Astrocyte (in vitro differentiated cells and primary cell): ENCODE data around the gene GUCA1A. TPM values are rescaled to one million over a fixed set of nuclear protein-coding genes. Genes with fewer than 3 reads are reported as not detected.

Experiments used
- DNase-seq: peaks from one replicate; pipeline ENCODE4 v3.0.0-alpha.2; 2010; ENCODE audit warnings: low read depth
- FAIRE-seq: peaks from 2 replicates; lab custom pipeline; 2011; peaks lifted over from hg19 to GRCh38; lab: Jason Lieb, UNC
- H2AFZ ChIP-seq: 2 replicates; pipeline ENCODE4 v1.6.0; 2012; ENCODE audit warnings: low read depth, low read length, inconsistent platforms
- H3K27ac ChIP-seq: 2 replicates; pipeline ENCODE4 v1.5.1; 2011; ENCODE audit warnings: low read depth, low read length, inconsistent platforms
- H3K27me3 ChIP-seq: 2 replicates; pipeline ENCODE4 v1.6.0; 2011; ENCODE audit warnings: low read length, inconsistent platforms; ENCODE audit not compliant: insufficient read depth
- H3K36me3 ChIP-seq: 2 replicates; pipeline ENCODE4 v1.5.1; 2011; ENCODE audit warnings: low read length, inconsistent platforms; ENCODE audit not compliant: insufficient read depth
- H3K4me1 ChIP-seq: 2 replicates; pipeline ENCODE4 v1.5.1; 2011; ENCODE audit warnings: low read length, inconsistent platforms; ENCODE audit not compliant: insufficient read depth
- H3K4me2 ChIP-seq: 2 replicates; pipeline ENCODE4 v1.6.0; 2012; ENCODE audit warnings: low read length, inconsistent platforms
- H3K4me3 ChIP-seq: 2 replicates; pipeline ENCODE4 v1.5.1; 2011; ENCODE audit warnings: low read depth, mild to moderate bottlenecking, low read length, inconsistent platforms; ENCODE audit not compliant: insufficient read depth
- H3K79me2 ChIP-seq: 2 replicates; pipeline ENCODE4 v1.6.0; 2012; ENCODE audit warnings: mild to moderate bottlenecking, low read length, inconsistent platforms; ENCODE audit not compliant: insufficient read depth
- H3K9ac ChIP-seq: 2 replicates; pipeline ENCODE4 v1.6.0; 2012; ENCODE audit warnings: mild to moderate bottlenecking, low read length, inconsistent platforms
- H3K9me3 ChIP-seq: 2 replicates; pipeline ENCODE4 v1.5.1; 2012; ENCODE audit warnings: low read depth, mild to moderate bottlenecking, low read length, inconsistent platforms; ENCODE audit not compliant: insufficient read depth
- H4K20me1 ChIP-seq: 2 replicates; pipeline ENCODE4 v1.6.0; 2012; ENCODE audit warnings: low read length, inconsistent platforms; ENCODE audit not compliant: insufficient read depth
- H3K27ac Mint-ChIP-seq: one replicate; pipeline ENCODE4 v1.8.0; 2021; ENCODE audit warnings: mild to moderate bottlenecking, mixed read lengths; ENCODE audit not compliant: unreplicated experiment
- H3K27me3 Mint-ChIP-seq: one replicate; pipeline ENCODE4 v1.8.0; 2021; ENCODE audit warnings: low read depth, mixed read lengths; ENCODE audit not compliant: unreplicated experiment
- H3K36me3 Mint-ChIP-seq: one replicate; pipeline ENCODE4 v1.8.0; 2021; ENCODE audit warnings: low read depth, mixed read lengths; ENCODE audit not compliant: unreplicated experiment
- H3K4me1 Mint-ChIP-seq: one replicate; pipeline ENCODE4 v1.8.0; 2021; ENCODE audit warnings: low read depth, mixed read lengths; ENCODE audit not compliant: unreplicated experiment
- H3K4me3 Mint-ChIP-seq: one replicate; pipeline ENCODE4 v1.8.0; 2021; ENCODE audit warnings: mild to moderate bottlenecking, moderate library complexity, mixed read lengths; ENCODE audit not compliant: unreplicated experiment
- H3K9me3 Mint-ChIP-seq: one replicate; pipeline ENCODE4 v1.8.0; 2021; ENCODE audit warnings: mild to moderate bottlenecking, mixed read lengths; ENCODE audit not compliant: unreplicated experiment
- EZH2 ChIP-seq: IDR thresholded peaks from 2 replicates; pipeline ENCODE4 v1.6.1; 2012; ENCODE audit warnings: mild to moderate bottlenecking, low read length, inconsistent platforms; ENCODE audit not compliant: insufficient read depth
- total RNA-seq: library from RNA; stranded (reverse); gene quantifications from 2 replicates; pipeline ENCODE4 v1.2.1, GENCODE V29; 2021
- TF ChIP-seq, protein P1 (sequence below): IDR thresholded peaks from 2 replicates; pipeline ENCODE4 v1.5.1; 2011; ENCODE audit warnings: low read depth, mild to moderate bottlenecking, inconsistent platforms, low read length, moderate library complexity; ENCODE audit not compliant: insufficient read depth

GUCA1A gene
- total RNA-seq, 1 donor from 2014 or later: 0.45 TPM

DNA sequence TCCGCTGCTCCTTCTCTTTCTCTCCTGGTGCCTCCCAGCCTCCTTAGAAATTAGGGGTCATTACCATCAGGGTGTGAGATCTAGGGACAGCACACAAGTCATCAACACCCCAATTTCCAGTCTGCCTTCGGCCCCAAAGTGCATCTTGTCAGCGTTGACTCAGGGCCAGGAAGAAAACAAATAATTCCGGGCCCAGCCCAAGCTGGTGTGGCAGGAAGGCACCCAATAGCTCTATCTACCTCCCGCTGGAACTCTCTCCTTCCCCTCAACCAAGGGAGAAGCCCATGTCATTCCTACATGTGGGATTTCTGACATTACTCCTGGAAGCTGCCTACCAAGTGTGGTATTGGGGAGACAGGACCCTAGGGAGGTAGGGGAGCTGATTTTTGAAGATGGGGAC is 19.2 kb upstream of the GUCA1A start:
- DNase-seq (no peak), FAIRE-seq (no peak)
- Histone ChIP-seq H3K4me3 (no peak overlapping the region), H3K9ac (no peak overlapping the region), H3K27ac (no peak overlapping the region), H3K9me3 (no peaks in the 10 kb centered on the region), H3K27me3 (peaks cover 3% of the 10 kb centered on the region), H3K36me3 (no peaks in the 10 kb centered on the region), H4K20me1 (no peaks in the 10 kb centered on the region), H3K4me2 (no peak overlapping the region), H3K4me1 (peaks cover 5% of the 10 kb centered on the region), H2AFZ (no peak overlapping the region), H3K79me2 (no peaks in the 10 kb centered on the region)
- Mint-ChIP-seq H3K9me3 (no peaks in the 10 kb centered on the region), H3K36me3 (peaks cover 2% of the 10 kb centered on the region), H3K27ac (no peak overlapping the region), H3K4me1 (peaks cover 3% of the 10 kb centered on the region), H3K27me3 (peaks cover 18% of the 10 kb centered on the region), H3K4me3 (no peak overlapping the region)
- no peak for TF ChIP-seq EZH2
- TF ChIP-seq, protein P1, sequence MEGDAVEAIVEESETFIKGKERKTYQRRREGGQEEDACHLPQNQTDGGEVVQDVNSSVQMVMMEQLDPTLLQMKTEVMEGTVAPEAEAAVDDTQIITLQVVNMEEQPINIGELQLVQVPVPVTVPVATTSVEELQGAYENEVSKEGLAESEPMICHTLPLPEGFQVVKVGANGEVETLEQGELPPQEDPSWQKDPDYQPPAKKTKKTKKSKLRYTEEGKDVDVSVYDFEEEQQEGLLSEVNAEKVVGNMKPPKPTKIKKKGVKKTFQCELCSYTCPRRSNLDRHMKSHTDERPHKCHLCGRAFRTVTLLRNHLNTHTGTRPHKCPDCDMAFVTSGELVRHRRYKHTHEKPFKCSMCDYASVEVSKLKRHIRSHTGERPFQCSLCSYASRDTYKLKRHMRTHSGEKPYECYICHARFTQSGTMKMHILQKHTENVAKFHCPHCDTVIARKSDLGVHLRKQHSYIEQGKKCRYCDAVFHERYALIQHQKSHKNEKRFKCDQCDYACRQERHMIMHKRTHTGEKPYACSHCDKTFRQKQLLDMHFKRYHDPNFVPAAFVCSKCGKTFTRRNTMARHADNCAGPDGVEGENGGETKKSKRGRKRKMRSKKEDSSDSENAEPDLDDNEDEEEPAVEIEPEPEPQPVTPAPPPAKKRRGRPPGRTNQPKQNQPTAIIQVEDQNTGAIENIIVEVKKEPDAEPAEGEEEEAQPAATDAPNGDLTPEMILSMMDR: no peak

DNA sequence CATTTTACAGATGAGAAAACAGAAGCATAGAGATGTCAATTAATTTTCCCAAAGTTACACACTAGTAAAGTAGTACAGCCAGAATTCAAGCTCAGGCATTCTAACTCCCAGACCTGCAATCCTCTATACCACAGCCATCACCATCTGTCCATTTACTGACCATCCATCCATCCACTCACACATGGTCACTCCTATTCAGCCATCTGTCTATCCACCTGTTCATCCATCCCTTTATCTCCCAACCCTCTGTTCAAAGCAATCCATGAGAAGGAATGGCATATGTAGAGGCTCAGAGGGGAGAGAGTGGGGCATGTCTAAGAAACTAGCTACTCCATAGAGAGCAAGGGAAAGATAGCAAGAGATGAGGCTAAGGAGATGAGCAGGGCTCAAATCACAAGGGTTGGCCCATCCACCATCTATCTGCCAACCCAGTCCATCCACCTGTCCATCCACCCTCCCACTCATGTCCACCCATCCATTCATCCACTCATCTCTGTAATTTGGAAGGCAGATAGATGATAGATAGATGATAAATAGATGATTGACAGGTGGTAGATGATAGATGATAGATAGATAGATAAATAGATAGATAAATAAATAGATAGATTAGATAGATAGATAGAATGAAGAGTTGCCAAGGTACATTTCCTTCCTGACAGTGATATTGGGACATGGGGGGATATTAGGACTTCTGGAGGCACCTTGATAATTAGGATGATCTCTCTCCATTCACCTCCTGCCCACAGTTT is 18.5 kb upstream of the GUCA1A start:
- H4K20me1 ChIP-seq: no peaks in the 10 kb centered on the region
- Mint-ChIP-seq H3K4me1 (peaks cover 3% of the 10 kb centered on the region), H3K27ac (no peak overlapping the region), H3K36me3 (peaks cover under 1% of the 10 kb centered on the region), H3K27me3 (peaks cover 20% of the 10 kb centered on the region), H3K9me3 (no peaks in the 10 kb centered on the region), H3K4me3 (no peak overlapping the region)
- no peak for TF ChIP-seq EZH2
- TF ChIP-seq, protein P1: no peak
- FAIRE-seq (no peak), DNase-seq (no peak)
- H3K9ac ChIP-seq: no peak overlapping the region
- peaks cover 5% of the 10 kb centered on the region for H3K4me1 ChIP-seq
- no peak overlapping the region for H3K4me2 ChIP-seq
- H3K4me3 ChIP-seq: no peak overlapping the region
- H3K9me3 ChIP-seq: no peaks in the 10 kb centered on the region
- no peaks in the 10 kb centered on the region for H3K79me2 ChIP-seq
- no peak overlapping the region for H2AFZ ChIP-seq
- H3K36me3 ChIP-seq: no peaks in the 10 kb centered on the region
- H3K27ac ChIP-seq: no peak overlapping the region
- peaks cover 6% of the 10 kb centered on the region for H3K27me3 ChIP-seq

DNA sequence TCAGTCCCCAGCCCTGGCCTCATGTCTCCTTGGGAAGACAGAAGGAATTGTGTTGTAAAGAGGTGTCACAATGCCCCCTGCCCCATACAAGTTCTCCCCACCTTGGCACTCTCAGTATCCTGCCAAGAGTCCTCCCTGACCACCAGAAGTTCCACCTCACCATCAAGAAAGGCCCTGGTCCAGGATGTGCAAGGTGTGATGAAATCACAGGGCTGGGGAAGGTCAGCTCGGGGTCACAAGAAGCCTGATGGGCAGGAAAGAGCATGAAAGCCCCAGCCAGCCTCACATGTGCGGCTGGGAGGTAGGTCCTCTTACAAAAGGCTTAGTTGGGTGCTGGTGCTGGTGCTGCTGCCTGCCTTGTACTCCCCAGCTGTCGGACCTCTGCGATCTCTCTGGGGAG is 17.9 kb upstream of the GUCA1A start:
- Histone ChIP-seq H3K27me3 (peaks cover 6% of the 10 kb centered on the region), H3K79me2 (no peaks in the 10 kb centered on the region), H2AFZ (no peak overlapping the region), H4K20me1 (no peaks in the 10 kb centered on the region), H3K27ac (no peak overlapping the region), H3K4me1 (peaks cover 5% of the 10 kb centered on the region), H3K4me3 (no peak overlapping the region), H3K9ac (no peak overlapping the region), H3K9me3 (no peaks in the 10 kb centered on the region), H3K4me2 (no peak overlapping the region), H3K36me3 (no peaks in the 10 kb centered on the region)
- FAIRE-seq: no peak
- Mint-ChIP-seq H3K27ac (no peak overlapping the region), H3K4me3 (no peak overlapping the region), H3K4me1 (peaks cover 3% of the 10 kb centered on the region), H3K27me3 (peaks cover 24% of the 10 kb centered on the region), H3K36me3 (no peaks in the 10 kb centered on the region), H3K9me3 (no peaks in the 10 kb centered on the region)
- no peak for DNase-seq
- TF ChIP-seq, protein P1: no peak
- no peak for TF ChIP-seq EZH2
